Chondrocyte (in vitro differentiated cells): ENCODE data around the gene ADCYAP1R1. TPM values are rescaled to one million over a fixed set of nuclear protein-coding genes. Genes with fewer than 3 reads are reported as not detected.

Experiments used
- DNase-seq: peaks from one replicate; pipeline ENCODE4 v3.0.0; 2021; ENCODE audit warnings: mixed read lengths, low spot score
- H3K27ac Mint-ChIP-seq: one replicate; pipeline ENCODE4 v1.8.0; 2021; ENCODE audit warnings: mild to moderate bottlenecking, moderate library complexity, mixed read lengths; ENCODE audit not compliant: unreplicated experiment
- H3K27me3 Mint-ChIP-seq: 2 replicates; pipeline ENCODE4 v1.8.0; 2021; ENCODE audit warnings: low read depth, mixed read lengths
- H3K36me3 Mint-ChIP-seq: 2 replicates; pipeline ENCODE4 v1.8.0; 2021; ENCODE audit warnings: low read depth, mixed read lengths
- H3K4me1 Mint-ChIP-seq: 2 replicates; pipeline ENCODE4 v1.8.0; 2021; ENCODE audit warnings: low read depth, mild to moderate bottlenecking, mixed read lengths
- H3K4me3 Mint-ChIP-seq: one replicate; pipeline ENCODE4 v1.8.0; 2021; ENCODE audit warnings: mild to moderate bottlenecking, moderate library complexity, mixed read lengths; ENCODE audit not compliant: unreplicated experiment
- H3K9me3 Mint-ChIP-seq: 2 replicates; pipeline ENCODE4 v1.8.0; 2021; ENCODE audit warnings: low read depth, mixed read lengths
- total RNA-seq: library from RNA; stranded (reverse); gene quantifications from 3 replicates; pipeline ENCODE4 v1.2.1, GENCODE V29; 2021
- TF ChIP-seq, protein P1 (sequence below): fragments of 200-600 bp; sonication (generic); IDR thresholded peaks from 2 replicates; pipeline ENCODE4 v1.5.0; 2021; ENCODE audit warnings: antibody characterized with exemption, mild to moderate bottlenecking, moderate library complexity

ADCYAP1R1 gene
- total RNA-seq, 1 donor from 2014 or later = not detected

- Mint-ChIP-seq H3K4me3 (no peak overlapping the region), H3K4me1 (peaks cover 4% of the 10 kb centered on the region), H3K9me3 (peaks cover 17% of the 10 kb centered on the region), H3K36me3 (peaks cover 6% of the 10 kb centered on the region), H3K27me3 (peaks cover 53% of the 10 kb centered on the region), H3K27ac (no peak overlapping the region)
- peak; percentile 49 for DNase-seq
- TF ChIP-seq, protein P1, sequence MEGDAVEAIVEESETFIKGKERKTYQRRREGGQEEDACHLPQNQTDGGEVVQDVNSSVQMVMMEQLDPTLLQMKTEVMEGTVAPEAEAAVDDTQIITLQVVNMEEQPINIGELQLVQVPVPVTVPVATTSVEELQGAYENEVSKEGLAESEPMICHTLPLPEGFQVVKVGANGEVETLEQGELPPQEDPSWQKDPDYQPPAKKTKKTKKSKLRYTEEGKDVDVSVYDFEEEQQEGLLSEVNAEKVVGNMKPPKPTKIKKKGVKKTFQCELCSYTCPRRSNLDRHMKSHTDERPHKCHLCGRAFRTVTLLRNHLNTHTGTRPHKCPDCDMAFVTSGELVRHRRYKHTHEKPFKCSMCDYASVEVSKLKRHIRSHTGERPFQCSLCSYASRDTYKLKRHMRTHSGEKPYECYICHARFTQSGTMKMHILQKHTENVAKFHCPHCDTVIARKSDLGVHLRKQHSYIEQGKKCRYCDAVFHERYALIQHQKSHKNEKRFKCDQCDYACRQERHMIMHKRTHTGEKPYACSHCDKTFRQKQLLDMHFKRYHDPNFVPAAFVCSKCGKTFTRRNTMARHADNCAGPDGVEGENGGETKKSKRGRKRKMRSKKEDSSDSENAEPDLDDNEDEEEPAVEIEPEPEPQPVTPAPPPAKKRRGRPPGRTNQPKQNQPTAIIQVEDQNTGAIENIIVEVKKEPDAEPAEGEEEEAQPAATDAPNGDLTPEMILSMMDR = no peak
Observed at GRCh38 chr7:31007634-31008033, 44.5 kb upstream of the ADCYAP1R1 start.

- Mint-ChIP-seq H3K27me3 (peaks cover 44% of the 10 kb centered on the region), H3K4me1 (no peaks in the 10 kb centered on the region), H3K4me3 (no peak overlapping the region), H3K27ac (no peak overlapping the region), H3K36me3 (peaks cover 6% of the 10 kb centered on the region), H3K9me3 (peaks cover 10% of the 10 kb centered on the region)
- TF ChIP-seq, protein P1 = no peak
- DNase-seq = no peak
Observed at GRCh38 chr7:31014826-31015225, 37.3 kb upstream of the ADCYAP1R1 start.

- DNase-seq = peak; percentile 51
- Mint-ChIP-seq H3K27me3 (peaks cover 41% of the 10 kb centered on the region), H3K4me1 (no peaks in the 10 kb centered on the region), H3K9me3 (no peaks in the 10 kb centered on the region), H3K4me3 (no peak overlapping the region), H3K27ac (no peak overlapping the region), H3K36me3 (no peaks in the 10 kb centered on the region)
- TF ChIP-seq, protein P1 = no peak
Observed at GRCh38 chr7:31017032-31017675, 35.0 kb upstream of the ADCYAP1R1 start.

DNA sequence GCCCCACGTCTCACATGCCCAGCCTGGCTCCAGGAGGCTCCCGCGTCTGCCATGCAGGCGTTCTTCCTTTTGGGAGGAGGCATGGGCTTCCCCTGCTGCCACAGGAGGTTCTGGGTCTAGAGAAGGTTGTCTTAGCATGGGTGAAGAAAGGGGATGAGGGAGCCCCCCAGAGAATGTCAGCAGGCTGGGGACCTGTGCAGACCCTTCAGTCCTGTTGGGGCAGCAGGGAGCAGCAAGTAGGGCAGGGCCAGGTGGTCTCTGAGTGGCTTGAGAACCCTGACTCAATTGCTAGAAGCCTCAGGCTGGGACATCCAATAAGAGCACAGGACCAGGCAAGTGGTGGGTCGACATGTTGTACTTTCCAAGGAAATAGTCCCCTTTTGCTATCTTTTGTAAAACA is 34.4 kb upstream of the ADCYAP1R1 start:
- TF ChIP-seq, protein P1 = no peak
- Mint-ChIP-seq H3K9me3 (no peaks in the 10 kb centered on the region), H3K4me1 (no peaks in the 10 kb centered on the region), H3K27me3 (peaks cover 41% of the 10 kb centered on the region), H3K36me3 (no peaks in the 10 kb centered on the region), H3K4me3 (no peak overlapping the region), H3K27ac (no peak overlapping the region)
- peak; percentile 35 for DNase-seq

DNA sequence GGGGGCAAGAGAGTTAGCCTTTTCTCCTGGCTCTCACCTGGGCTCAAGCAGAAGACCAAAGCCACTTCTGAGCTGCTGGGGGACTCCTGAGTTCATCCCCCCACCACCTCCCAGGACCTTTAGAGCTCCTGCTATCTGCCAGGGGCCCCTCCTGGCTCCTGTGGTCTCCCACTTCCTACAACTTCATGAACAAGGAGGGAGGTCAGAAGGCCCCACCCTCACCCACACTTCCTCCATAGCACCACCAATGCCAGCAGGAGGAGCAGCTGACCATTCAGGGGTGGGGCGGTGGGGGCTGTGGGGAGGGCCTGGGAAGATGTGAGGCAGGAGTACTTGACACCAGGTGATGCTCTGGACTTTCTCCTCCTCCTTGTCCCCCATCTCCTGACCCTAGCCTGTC is 32.6 kb upstream of the ADCYAP1R1 start:
- H3K27ac Mint-ChIP-seq = no peak overlapping the region
- no peaks in the 10 kb centered on the region for H3K36me3 Mint-ChIP-seq
- peak; percentile 41 for DNase-seq
- no peaks in the 10 kb centered on the region for H3K9me3 Mint-ChIP-seq
- TF ChIP-seq, protein P1 = no peak
- H3K4me3 Mint-ChIP-seq = no peak overlapping the region
- H3K4me1 Mint-ChIP-seq = no peaks in the 10 kb centered on the region
- H3K27me3 Mint-ChIP-seq = peaks cover 29% of the 10 kb centered on the region
